Memory B cell (primary cell): Measurements from ENCODE around the gene RPS25.
A peak's percentile ranks its signal among the peaks of the same experiment; 100 is the strongest.
"Not testable (repeated sequence)": the region's sequence is repeated elsewhere in the genome, so short reads cannot be mapped to it uniquely, and the experiment has no call there.

Source experiments
- ATAC-seq: fragments of 150-1000 bp; cut with Tn5 transposase; 2 replicates; pipeline ENCODE4 v1.10.0; 2021; ENCODE audit warnings: low read depth, mild to moderate bottlenecking, moderate library complexity
- DNase-seq, 2 donors: peaks; one replicate each; pipeline ENCODE4 v3.0.0; 2022; ENCODE audit warnings: low spot score in 2 of 2
- H3K27ac Mint-ChIP-seq: one replicate; pipeline ENCODE4 v1.8.0; 2022; ENCODE audit warnings: mild to moderate bottlenecking, moderate library complexity, mixed read lengths
- H3K27me3 Mint-ChIP-seq: one replicate; pipeline ENCODE4 v1.8.0; 2022; ENCODE audit warnings: mixed read lengths
- H3K36me3 Mint-ChIP-seq: one replicate; pipeline ENCODE4 v1.8.0; 2022; ENCODE audit warnings: mild to moderate bottlenecking, mixed read lengths
- H3K4me1 Mint-ChIP-seq: one replicate; pipeline ENCODE4 v1.8.0; 2022; ENCODE audit warnings: mixed read lengths
- H3K4me3 Mint-ChIP-seq: one replicate; pipeline ENCODE4 v1.8.0; 2022; ENCODE audit warnings: mild to moderate bottlenecking, moderate library complexity, mixed read lengths
- H3K9me3 Mint-ChIP-seq: one replicate; pipeline ENCODE4 v1.8.0; 2022; ENCODE audit warnings: mixed read lengths

The RPS25 gene

GRCh38 chr11:119016216-119017009 lies 1.7 kb downstream of the RPS25 start:
- Mint-ChIP-seq H3K27me3 (no peaks in the 10 kb centered on the region), H3K9me3 (no peaks in the 10 kb centered on the region), H3K4me3 (no peak overlapping the region), H3K27ac (peak overlapping the region; percentile 100), H3K4me1 (peaks cover 14% of the 10 kb centered on the region), H3K36me3 (peaks cover 30% of the 10 kb centered on the region)
- ATAC-seq (no peak), DNase-seq (no peak)

- no peak for ATAC-seq
- Mint-ChIP-seq H3K4me3 (peak overlapping the region; percentile 21), H3K36me3 (peaks cover 32% of the 10 kb centered on the region), H3K27me3 (no peaks in the 10 kb centered on the region), H3K9me3 (no peaks in the 10 kb centered on the region), H3K4me1 (peaks cover 13% of the 10 kb centered on the region), H3K27ac (peak overlapping the region; percentile 73)
- DNase-seq = no peak
Observed at GRCh38 chr11:119015054-119015611, 3.0 kb downstream of the RPS25 start.

GRCh38 chr11:119014209-119014924 lies 3.8 kb downstream of the RPS25 start:
- Mint-ChIP-seq H3K4me3 (no peak overlapping the region), H3K27me3 (no peaks in the 10 kb centered on the region), H3K27ac (peak overlapping the region; percentile 73), H3K9me3 (no peaks in the 10 kb centered on the region), H3K4me1 (peaks cover 13% of the 10 kb centered on the region), H3K36me3 (peaks cover 33% of the 10 kb centered on the region)
- ATAC-seq (no peak), DNase-seq (no peak)

- peaks cover 34% of the 10 kb centered on the region for H3K36me3 Mint-ChIP-seq
- no peak overlapping the region for H3K4me3 Mint-ChIP-seq
- DNase-seq (no peak), ATAC-seq (no peak)
- no peaks in the 10 kb centered on the region for H3K9me3 Mint-ChIP-seq
- peaks cover 13% of the 10 kb centered on the region for H3K4me1 Mint-ChIP-seq
- peak overlapping the region; percentile 17 for H3K27ac Mint-ChIP-seq
- no peaks in the 10 kb centered on the region for H3K27me3 Mint-ChIP-seq
Observed at GRCh38 chr11:119012629-119013170, 5.4 kb downstream of the RPS25 start.

GRCh38 chr11:119011476-119012053 lies 6.6 kb downstream of the RPS25 start:
- no peak overlapping the region for H3K4me3 Mint-ChIP-seq
- DNase-seq (no peak), ATAC-seq (no peak)
- peaks cover 11% of the 10 kb centered on the region for H3K4me1 Mint-ChIP-seq
- peaks cover 37% of the 10 kb centered on the region for H3K36me3 Mint-ChIP-seq
- no peaks in the 10 kb centered on the region for H3K9me3 Mint-ChIP-seq
- H3K27ac Mint-ChIP-seq = no peak overlapping the region
- H3K27me3 Mint-ChIP-seq = no peaks in the 10 kb centered on the region

GRCh38 chr11:119006656-119007055 lies 11.5 kb downstream of the RPS25 start:
- peaks cover 20% of the 10 kb centered on the region for H3K36me3 Mint-ChIP-seq
- no peaks in the 10 kb centered on the region for H3K27me3 Mint-ChIP-seq
- H3K9me3 Mint-ChIP-seq = no peaks in the 10 kb centered on the region
- DNase-seq = no peak
- no peak overlapping the region for H3K27ac Mint-ChIP-seq
- H3K4me3 Mint-ChIP-seq = no peak overlapping the region
- H3K4me1 Mint-ChIP-seq = peaks cover 2% of the 10 kb centered on the region
- ATAC-seq = no peak

GRCh38 chr11:119000906-119001305 lies 17.2 kb downstream of the RPS25 start:
- Mint-ChIP-seq H3K4me3 (no peak overlapping the region), H3K4me1 (peaks cover 17% of the 10 kb centered on the region), H3K36me3 (peaks cover 12% of the 10 kb centered on the region), H3K27ac (no peak overlapping the region), H3K27me3 (no peaks in the 10 kb centered on the region), H3K9me3 (no peaks in the 10 kb centered on the region)
- DNase-seq (no peak), ATAC-seq (no peak)

- no peaks in the 10 kb centered on the region for H3K9me3 Mint-ChIP-seq
- H3K36me3 Mint-ChIP-seq = peaks cover 8% of the 10 kb centered on the region
- DNase-seq = no peak
- no peaks in the 10 kb centered on the region for H3K27me3 Mint-ChIP-seq
- H3K27ac Mint-ChIP-seq = peak overlapping the region; percentile 96
- peak overlapping the region; percentile 90 for H3K4me3 Mint-ChIP-seq
- ATAC-seq = no peak
- H3K4me1 Mint-ChIP-seq = peaks cover 17% of the 10 kb centered on the region
Observed at GRCh38 chr11:118998822-118999221, 19.3 kb downstream of the RPS25 start.

GRCh38 chr11:118998388-118998717 lies 19.8 kb downstream of the RPS25 start:
- Mint-ChIP-seq H3K36me3 (peaks cover 5% of the 10 kb centered on the region), H3K27ac (peak overlapping the region; percentile 96), H3K4me1 (peaks cover 17% of the 10 kb centered on the region), H3K4me3 (peak overlapping the region; percentile 90), H3K9me3 (no peaks in the 10 kb centered on the region), H3K27me3 (no peaks in the 10 kb centered on the region)
- ATAC-seq (peak; percentile 16), DNase-seq (no peak)

- peak within 1 kb of the TSS; percentile 96 for H3K27ac Mint-ChIP-seq
- H3K9me3 Mint-ChIP-seq = no peaks in the 10 kb centered on the region
- H3K4me1 Mint-ChIP-seq = peaks cover 17% of the 10 kb centered on the region
- peak; percentile 86 to 88 for DNase-seq
- peak; percentile 93 for ATAC-seq
- no peaks in the 10 kb centered on the region for H3K27me3 Mint-ChIP-seq
- H3K4me3 Mint-ChIP-seq = peak within 1 kb of the TSS; percentile 90
- peaks cover 2% of the 10 kb centered on the region for H3K36me3 Mint-ChIP-seq
Observed at GRCh38 chr11:118997627-118998387, 20.3 kb downstream of the RPS25 start, which contains the start of gene CENATAC. CENATAC (plus strand) TSS chr11:118998138; CDS start chr11:118998198, 60 bp downstream.

GRCh38 chr11:118996926-118997626 lies 21.1 kb downstream of the RPS25 start:
- ATAC-seq (peak; percentile 39), DNase-seq (peak in 1 of 2 donors; percentile 25)
- H3K36me3 Mint-ChIP-seq = peaks cover 2% of the 10 kb centered on the region
- no peaks in the 10 kb centered on the region for H3K9me3 Mint-ChIP-seq
- peaks cover 17% of the 10 kb centered on the region for H3K4me1 Mint-ChIP-seq
- H3K27me3 Mint-ChIP-seq = no peaks in the 10 kb centered on the region
- H3K4me3 Mint-ChIP-seq = peak overlapping the region; percentile 90
- peak overlapping the region; percentile 96 for H3K27ac Mint-ChIP-seq

- not testable (repeated sequence) for DNase-seq, H3K4me1 Mint-ChIP-seq, H3K27me3 Mint-ChIP-seq, H3K9me3 Mint-ChIP-seq, H3K4me3 Mint-ChIP-seq, ATAC-seq, H3K36me3 Mint-ChIP-seq, H3K27ac Mint-ChIP-seq
Observed at GRCh38 chr11:118991486-118992038, 26.6 kb downstream of the RPS25 start.
